DND-41 (cell line): ENCODE results near the gene TUFM.

Source experiments
- ATAC-seq: fragments of 200-7000 bp; cut with Tn5 transposase; 3 replicates; pipeline ENCODE4 v1.9.1; 2021; ENCODE audit warnings: low read depth; ENCODE audit not compliant: insufficient read depth
- DNase-seq: peaks from one replicate; pipeline ENCODE4 v3.0.0-alpha.2; 2020
- H2AFZ ChIP-seq: 2 replicates; pipeline ENCODE4 v1.6.0; 2012; ENCODE audit warnings: low read depth, low read length
- H3K27ac ChIP-seq: 2 replicates; pipeline ENCODE4 v1.5.1; 2012; ENCODE audit warnings: low read length, inconsistent platforms
- H3K27me3 ChIP-seq: fragments of 200-600 bp; sonication (generic); 2 replicates; pipeline ENCODE4 v1.6.0; 2012; ENCODE audit warnings: low read length, mild to moderate bottlenecking, inconsistent platforms; ENCODE audit not compliant: insufficient read depth, poor library complexity
- H3K36me3 ChIP-seq: 2 replicates; pipeline ENCODE4 v1.5.1; 2012; ENCODE audit warnings: low read length, inconsistent platforms; ENCODE audit not compliant: insufficient read depth
- H3K4me1 ChIP-seq: 2 replicates; pipeline ENCODE4 v1.5.1; 2012; ENCODE audit warnings: mild to moderate bottlenecking, low read length; ENCODE audit not compliant: insufficient read depth
- H3K4me2 ChIP-seq: 2 replicates; pipeline ENCODE4 v1.6.0; 2012; ENCODE audit warnings: mild to moderate bottlenecking, moderate library complexity, low read length, inconsistent platforms; ENCODE audit not compliant: insufficient read depth
- H3K4me3 ChIP-seq, 2 experiments: fragments of 200-600 bp in 1 of 2; shearing (Covaris generic) in 1 of 2; 2 replicates each; pipeline ENCODE4 v1.5.1; 2012 to 2016; ENCODE audit warnings: inconsistent platforms in 2 of 2, low read length in 2 of 2, mild to moderate bottlenecking in 2 of 2, low read depth in 1 of 2, moderate library complexity in 1 of 2
- H3K79me2 ChIP-seq: 2 replicates; pipeline ENCODE4 v1.6.0; 2012; ENCODE audit warnings: low read length, inconsistent platforms; ENCODE audit not compliant: insufficient read depth
- H3K9ac ChIP-seq: 2 replicates; pipeline ENCODE4 v1.6.0; 2012; ENCODE audit warnings: low read depth, mild to moderate bottlenecking, inconsistent platforms, low read length, moderate library complexity
- H3K9me3 ChIP-seq: 2 replicates; pipeline ENCODE4 v1.5.1; 2012; ENCODE audit warnings: low read length, moderate library complexity, mild to moderate bottlenecking, inconsistent platforms; ENCODE audit not compliant: insufficient read depth, severe bottlenecking
- H4K20me1 ChIP-seq: 2 replicates; pipeline ENCODE4 v1.6.0; 2012; ENCODE audit warnings: low read length; ENCODE audit not compliant: insufficient read depth
- CTCF ChIP-seq: IDR thresholded peaks from 2 replicates; pipeline ENCODE4 v1.5.1; 2012; ENCODE audit warnings: borderline replicate concordance, low read length, moderate library complexity, mild to moderate bottlenecking; ENCODE audit not compliant: poor library complexity, severe bottlenecking; ENCODE audit errors: extremely low read depth
- EZH2 ChIP-seq: IDR thresholded peaks from 3 replicates; pipeline ENCODE4 v1.6.1; 2012; ENCODE audit warnings: borderline replicate concordance, low read depth, mild to moderate bottlenecking, moderate library complexity, low read length, inconsistent platforms; ENCODE audit not compliant: severe bottlenecking

Gene TUFM

GRCh38 chr16:28846080-28846932, at the start of gene TUFM:
TUFM (minus strand) TSS chr16:28846348; CDS start chr16:28846269, 79 bp downstream.
- Histone ChIP-seq H3K9ac (peak within 1 kb of the TSS; percentile 78), H3K79me2 (peaks cover 43% of the 10 kb centered on the region), H3K36me3 (peaks cover 42% of the 10 kb centered on the region), H3K4me1 (peaks cover 30% of the 10 kb centered on the region), H3K27me3 (no peaks in the 10 kb centered on the region), H3K9me3 (no peaks in the 10 kb centered on the region), H3K4me2 (peak within 1 kb of the TSS; percentile 95), H3K27ac (peak within 1 kb of the TSS; percentile 81), H3K4me3 (peak within 1 kb of the TSS; percentile 80 to 98), H4K20me1 (peaks cover 28% of the 10 kb centered on the region), H2AFZ (peak within 1 kb of the TSS; percentile 96)
- TF ChIP-seq EZH2 = no peak
- TF ChIP-seq CTCF = peak; percentile 88
- DNase-seq (peak; percentile 99), ATAC-seq (peak; percentile 92)

GRCh38 chr16:28895609-28896008, 49.5 kb upstream of the TUFM start:
- no peak for TF ChIP-seq CTCF
- no peak for TF ChIP-seq EZH2
- H2AFZ ChIP-seq = no peak overlapping the region
- ATAC-seq = no peak
- no peak for DNase-seq
- no peak overlapping the region for H3K9ac ChIP-seq
- no peaks in the 10 kb centered on the region for H3K27me3 ChIP-seq
- H3K4me2 ChIP-seq = no peak overlapping the region
- no peaks in the 10 kb centered on the region for H3K79me2 ChIP-seq
- H3K36me3 ChIP-seq = no peaks in the 10 kb centered on the region; the same call in 1 of the 2 replicates
- no peak overlapping the region for H3K27ac ChIP-seq
- peaks cover 3% of the 10 kb centered on the region for H3K4me1 ChIP-seq
- H4K20me1 ChIP-seq = no peaks in the 10 kb centered on the region
- H3K9me3 ChIP-seq = no peaks in the 10 kb centered on the region
- no peak overlapping the region for H3K4me3 ChIP-seq

GRCh38 chr16:28893291-28893690, 47.1 kb upstream of the TUFM start:
- no peak overlapping the region for H3K4me2 ChIP-seq
- no peak overlapping the region for H3K9ac ChIP-seq
- no peak overlapping the region for H3K4me3 ChIP-seq
- ATAC-seq (no peak), DNase-seq (no peak)
- H3K9me3 ChIP-seq = no peaks in the 10 kb centered on the region
- H3K27me3 ChIP-seq = no peaks in the 10 kb centered on the region
- H3K36me3 ChIP-seq = peaks cover 3% of the 10 kb centered on the region; the same call in 1 of the 2 replicates
- H3K27ac ChIP-seq = no peak overlapping the region
- no peaks in the 10 kb centered on the region for H3K4me1 ChIP-seq
- H2AFZ ChIP-seq = no peak overlapping the region
- H4K20me1 ChIP-seq = no peaks in the 10 kb centered on the region
- TF ChIP-seq EZH2 = no peak
- no peak for TF ChIP-seq CTCF
- no peaks in the 10 kb centered on the region for H3K79me2 ChIP-seq
